GM23338 (cell line): Measurements from ENCODE around the gene ZRANB2. TPM values are rescaled to one million over a fixed set of nuclear protein-coding genes. Genes with fewer than 3 reads are reported as not detected.

Source experiments
- ATAC-seq: fragments of 200-7000 bp; cut with Tn5 transposase; 3 replicates; pipeline ENCODE4 v1.9.1; 2020
- DNase-seq: peaks from one replicate; pipeline ENCODE4 v3.0.0-alpha.2; 2015; ENCODE audit warnings: low spot score
- H2AFZ ChIP-seq: fragments of 200-600 bp; sonication (generic); 2 replicates; pipeline ENCODE4 v1.8.0; 2016; ENCODE audit warnings: antibody characterized with exemption, mild to moderate bottlenecking, moderate library complexity
- H3F3A ChIP-seq: fragments of 200-600 bp; sonication (generic); replicated peaks from 2 replicates; pipeline ENCODE4 v1.8.0; 2017; ENCODE audit warnings: antibody characterized with exemption, mixed run types, low read depth
- H3K27ac ChIP-seq: fragments of 200-600 bp; sonication (generic); 2 replicates; pipeline ENCODE4 v1.6.1; 2016; ENCODE audit warnings: low read depth
- H3K27me3 ChIP-seq: fragments of 200-600 bp; sonication (generic); 2 replicates; pipeline ENCODE4 v1.8.0; 2016; ENCODE audit warnings: mild to moderate bottlenecking, mixed run types, moderate library complexity; ENCODE audit not compliant: insufficient read depth
- H3K36me3 ChIP-seq: fragments of 200-600 bp; sonication (generic); 2 replicates; pipeline ENCODE4 v1.8.0; 2016; ENCODE audit warnings: mild to moderate bottlenecking; ENCODE audit not compliant: insufficient read depth
- H3K4me1 ChIP-seq: fragments of 200-600 bp; sonication (generic); 2 replicates; pipeline ENCODE4 v1.8.0; 2016; ENCODE audit warnings: mild to moderate bottlenecking, moderate library complexity; ENCODE audit not compliant: insufficient read depth
- H3K4me2 ChIP-seq: fragments of 200-600 bp; sonication (generic); 2 replicates; pipeline ENCODE4 v1.7.1; 2017; ENCODE audit warnings: mixed run types
- H3K4me3 ChIP-seq: fragments of 200-600 bp; sonication (generic); 2 replicates; pipeline ENCODE4 v1.6.1; 2016; ENCODE audit warnings: mixed run types
- H3K79me2 ChIP-seq: fragments of 200-600 bp; sonication (generic); replicated peaks from 2 replicates; pipeline ENCODE4 v1.8.0; 2017; ENCODE audit warnings: mild to moderate bottlenecking; ENCODE audit not compliant: insufficient read depth
- H3K9me2 ChIP-seq: fragments of 200-600 bp; sonication (generic); 2 replicates; pipeline ENCODE4 v1.8.0; 2017; ENCODE audit not compliant: insufficient read depth
- H4K20me1 ChIP-seq: fragments of 200-600 bp; sonication (generic); replicated peaks from 2 replicates; pipeline ENCODE4 v1.8.0; 2017; ENCODE audit warnings: mild to moderate bottlenecking; ENCODE audit not compliant: insufficient read depth
- H3K27ac Mint-ChIP-seq: 2 replicates; pipeline ENCODE4 v1.8.0; 2020; ENCODE audit warnings: inconsistent platforms, mild to moderate bottlenecking, moderate library complexity, mixed read lengths
- H3K27me3 Mint-ChIP-seq: 3 replicates; pipeline ENCODE4 v1.8.0; 2022; ENCODE audit warnings: low read depth, mild to moderate bottlenecking, moderate library complexity, mixed read lengths, inconsistent platforms; ENCODE audit not compliant: insufficient read depth, poor library complexity
- H3K36me3 Mint-ChIP-seq: 3 replicates; pipeline ENCODE4 v1.8.0; 2021; ENCODE audit warnings: low read depth, mild to moderate bottlenecking, inconsistent platforms, moderate library complexity, mixed read lengths
- H3K4me1 Mint-ChIP-seq: 3 replicates; pipeline ENCODE4 v1.8.0; 2020; ENCODE audit warnings: mild to moderate bottlenecking, inconsistent platforms, mixed read lengths
- H3K4me3 Mint-ChIP-seq: 3 replicates; pipeline ENCODE4 v1.8.0; 2021; ENCODE audit warnings: moderate library complexity, mild to moderate bottlenecking, inconsistent platforms, mixed read lengths
- H3K9me3 Mint-ChIP-seq: 3 replicates; pipeline ENCODE4 v1.8.0; 2020; ENCODE audit warnings: moderate library complexity, mild to moderate bottlenecking, inconsistent platforms, mixed read lengths
- CREB1 ChIP-seq: fragments of 250-450 bp; sonication (Bioruptor Pico); IDR thresholded peaks from 2 replicates; pipeline ENCODE4 v1.5.0; 2020; ENCODE audit warnings: low read depth, mild to moderate bottlenecking, moderate library complexity
- EZH2phosphoT487 ChIP-seq: fragments of 200-600 bp; sonication (generic); IDR thresholded peaks from one replicate; pipeline ENCODE4 v1.8.1; 2018; ENCODE audit warnings: antibody characterized with exemption; ENCODE audit not compliant: unreplicated experiment
- NANOG ChIP-seq: IDR thresholded peaks from 2 replicates; pipeline ENCODE4 v1.6.1; 2016; ENCODE audit warnings: antibody characterized with exemption, borderline replicate concordance
- polyA plus RNA-seq: library from polyadenylated mRNA; unstranded; fragments of >200 nt; fragmentation: Nextera tagmentation; extraction: Ambion mirVana; gene quantifications from 2 replicates; pipeline ENCODE4 v1.2.1, GENCODE V29; 2016
- total RNA-seq: library from RNA; depleted of rRNA; stranded (reverse); fragments of >200 nt; shearing (Covaris generic); gene quantifications from 2 replicates; pipeline ENCODE4 v1.2.3, GENCODE V29; 2014
- TF ChIP-seq, protein P1 (sequence below): fragments of 250-450 bp; sonication (Bioruptor Pico); IDR thresholded peaks from 2 replicates; pipeline ENCODE4 v1.5.0; 2020; ENCODE audit warnings: mild to moderate bottlenecking, moderate library complexity
- TF ChIP-seq, protein P2 (sequence below): IDR thresholded peaks from 2 replicates; pipeline ENCODE4 v1.6.1; 2016; ENCODE audit warnings: antibody characterized with exemption

Gene ZRANB2
- total and polyA plus RNA-seq, 2 experiments from 2014 or later, result 84.9 to 170 TPM

DNA sequence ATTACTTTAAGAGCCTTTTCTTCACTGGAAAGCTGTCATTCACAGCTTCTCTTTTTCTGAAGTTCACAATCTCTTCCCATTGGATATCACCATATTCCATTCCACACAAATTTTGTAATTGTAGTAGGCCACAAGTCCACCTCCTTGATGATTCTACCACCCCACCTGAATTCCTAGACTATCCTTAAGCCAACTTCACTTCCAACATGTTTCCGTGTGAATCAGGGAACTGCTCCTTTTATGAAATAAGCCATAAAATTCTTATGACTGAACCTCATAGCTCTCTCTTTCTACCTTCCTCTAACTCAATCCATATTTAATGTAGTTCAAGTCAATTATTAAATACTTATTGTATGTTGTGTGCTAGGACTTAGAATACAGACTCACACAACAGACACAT is 16.6 kb upstream of the ZRANB2 start (continued):
- TF ChIP-seq, protein P1, sequence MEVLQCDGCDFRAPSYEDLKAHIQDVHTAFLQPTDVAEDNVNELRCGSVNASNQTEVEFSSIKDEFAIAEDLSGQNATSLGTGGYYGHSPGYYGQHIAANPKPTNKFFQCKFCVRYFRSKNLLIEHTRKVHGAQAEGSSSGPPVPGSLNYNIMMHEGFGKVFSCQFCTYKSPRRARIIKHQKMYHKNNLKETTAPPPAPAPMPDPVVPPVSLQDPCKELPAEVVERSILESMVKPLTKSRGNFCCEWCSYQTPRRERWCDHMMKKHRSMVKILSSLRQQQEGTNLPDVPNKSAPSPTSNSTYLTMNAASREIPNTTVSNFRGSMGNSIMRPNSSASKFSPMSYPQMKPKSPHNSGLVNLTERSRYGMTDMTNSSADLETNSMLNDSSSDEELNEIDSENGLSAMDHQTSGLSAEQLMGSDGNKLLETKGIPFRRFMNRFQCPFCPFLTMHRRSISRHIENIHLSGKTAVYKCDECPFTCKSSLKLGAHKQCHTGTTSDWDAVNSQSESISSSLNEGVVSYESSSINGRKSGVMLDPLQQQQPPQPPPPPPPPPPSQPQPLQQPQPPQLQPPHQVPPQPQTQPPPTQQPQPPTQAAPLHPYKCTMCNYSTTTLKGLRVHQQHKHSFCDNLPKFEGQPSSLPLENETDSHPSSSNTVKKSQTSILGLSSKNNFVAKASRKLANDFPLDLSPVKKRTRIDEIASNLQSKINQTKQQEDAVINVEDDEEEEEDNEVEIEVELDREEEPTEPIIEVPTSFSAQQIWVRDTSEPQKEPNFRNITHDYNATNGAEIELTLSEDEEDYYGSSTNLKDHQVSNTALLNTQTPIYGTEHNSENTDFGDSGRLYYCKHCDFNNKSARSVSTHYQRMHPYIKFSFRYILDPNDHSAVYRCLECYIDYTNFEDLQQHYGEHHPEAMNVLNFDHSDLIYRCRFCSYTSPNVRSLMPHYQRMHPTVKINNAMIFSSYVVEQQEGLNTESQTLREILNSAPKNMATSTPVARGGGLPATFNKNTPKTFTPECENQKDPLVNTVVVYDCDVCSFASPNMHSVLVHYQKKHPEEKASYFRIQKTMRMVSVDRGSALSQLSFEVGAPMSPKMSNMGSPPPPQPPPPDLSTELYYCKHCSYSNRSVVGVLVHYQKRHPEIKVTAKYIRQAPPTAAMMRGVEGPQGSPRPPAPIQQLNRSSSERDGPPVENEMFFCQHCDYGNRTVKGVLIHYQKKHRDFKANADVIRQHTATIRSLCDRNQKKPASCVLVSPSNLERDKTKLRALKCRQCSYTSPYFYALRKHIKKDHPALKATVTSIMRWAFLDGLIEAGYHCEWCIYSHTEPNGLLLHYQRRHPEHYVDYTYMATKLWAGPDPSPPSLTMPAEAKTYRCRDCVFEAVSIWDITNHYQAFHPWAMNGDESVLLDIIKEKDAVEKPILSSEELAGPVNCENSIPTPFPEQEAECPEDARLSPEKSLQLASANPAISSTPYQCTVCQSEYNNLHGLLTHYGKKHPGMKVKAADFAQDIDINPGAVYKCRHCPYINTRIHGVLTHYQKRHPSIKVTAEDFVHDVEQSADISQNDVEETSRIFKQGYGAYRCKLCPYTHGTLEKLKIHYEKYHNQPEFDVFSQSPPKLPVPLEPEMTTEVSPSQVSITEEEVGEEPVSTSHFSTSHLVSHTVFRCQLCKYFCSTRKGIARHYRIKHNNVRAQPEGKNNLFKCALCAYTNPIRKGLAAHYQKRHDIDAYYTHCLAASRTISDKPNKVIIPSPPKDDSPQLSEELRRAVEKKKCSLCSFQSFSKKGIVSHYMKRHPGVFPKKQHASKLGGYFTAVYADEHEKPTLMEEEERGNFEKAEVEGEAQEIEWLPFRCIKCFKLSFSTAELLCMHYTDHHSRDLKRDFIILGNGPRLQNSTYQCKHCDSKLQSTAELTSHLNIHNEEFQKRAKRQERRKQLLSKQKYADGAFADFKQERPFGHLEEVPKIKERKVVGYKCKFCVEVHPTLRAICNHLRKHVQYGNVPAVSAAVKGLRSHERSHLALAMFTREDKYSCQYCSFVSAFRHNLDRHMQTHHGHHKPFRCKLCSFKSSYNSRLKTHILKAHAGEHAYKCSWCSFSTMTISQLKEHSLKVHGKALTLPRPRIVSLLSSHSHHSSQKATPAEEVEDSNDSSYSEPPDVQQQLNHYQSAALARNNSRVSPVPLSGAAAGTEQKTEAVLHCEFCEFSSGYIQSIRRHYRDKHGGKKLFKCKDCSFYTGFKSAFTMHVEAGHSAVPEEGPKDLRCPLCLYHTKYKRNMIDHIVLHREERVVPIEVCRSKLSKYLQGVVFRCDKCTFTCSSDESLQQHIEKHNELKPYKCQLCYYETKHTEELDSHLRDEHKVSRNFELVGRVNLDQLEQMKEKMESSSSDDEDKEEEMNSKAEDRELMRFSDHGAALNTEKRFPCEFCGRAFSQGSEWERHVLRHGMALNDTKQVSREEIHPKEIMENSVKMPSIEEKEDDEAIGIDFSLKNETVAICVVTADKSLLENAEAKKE (CRISPR knock-in tag), result no peak
- TF ChIP-seq EZH2phosphoT487 (no peak), CREB1 (CRISPR knock-in tag) (no peak), NANOG (no peak)
- TF ChIP-seq, protein P2, sequence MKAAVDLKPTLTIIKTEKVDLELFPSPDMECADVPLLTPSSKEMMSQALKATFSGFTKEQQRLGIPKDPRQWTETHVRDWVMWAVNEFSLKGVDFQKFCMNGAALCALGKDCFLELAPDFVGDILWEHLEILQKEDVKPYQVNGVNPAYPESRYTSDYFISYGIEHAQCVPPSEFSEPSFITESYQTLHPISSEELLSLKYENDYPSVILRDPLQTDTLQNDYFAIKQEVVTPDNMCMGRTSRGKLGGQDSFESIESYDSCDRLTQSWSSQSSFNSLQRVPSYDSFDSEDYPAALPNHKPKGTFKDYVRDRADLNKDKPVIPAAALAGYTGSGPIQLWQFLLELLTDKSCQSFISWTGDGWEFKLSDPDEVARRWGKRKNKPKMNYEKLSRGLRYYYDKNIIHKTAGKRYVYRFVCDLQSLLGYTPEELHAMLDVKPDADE, result no peak

DNA sequence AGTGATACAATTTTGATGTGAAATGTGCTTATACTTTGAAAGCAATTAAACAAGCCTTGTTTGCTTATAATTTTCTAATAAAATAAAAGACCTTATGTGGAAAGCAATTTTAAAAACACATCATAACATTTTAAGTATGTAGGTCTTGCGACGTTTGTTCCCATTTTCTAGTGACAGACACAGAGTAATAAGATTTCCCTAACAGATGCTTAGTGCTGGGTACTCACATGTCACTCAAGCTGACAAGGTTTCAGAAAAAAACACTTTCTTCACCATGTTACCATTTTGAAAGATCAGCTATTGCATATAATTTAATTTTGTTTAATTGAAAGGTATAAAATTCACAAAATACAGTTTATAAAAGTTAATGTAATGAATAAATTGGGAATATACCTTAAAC is 14.1 kb upstream of the ZRANB2 start:
- no peaks in the 10 kb centered on the region; the same call in 2 of the 3 replicates for H3K4me1 Mint-ChIP-seq
- no peaks in the 10 kb centered on the region for H3K9me3 Mint-ChIP-seq
- Histone ChIP-seq H3K27me3 (no peaks in the 10 kb centered on the region), H3K4me3 (no peak overlapping the region), H3K79me2 (no peaks in the 10 kb centered on the region), H4K20me1 (no peaks in the 10 kb centered on the region), H3F3A (no peaks in the 10 kb centered on the region), H2AFZ (no peak overlapping the region), H3K27ac (no peak overlapping the region), H3K9me2 (no peaks in the 10 kb centered on the region), H3K4me2 (no peak overlapping the region), H3K4me1 (no peaks in the 10 kb centered on the region), H3K36me3 (no peaks in the 10 kb centered on the region)
- no peak overlapping the region for H3K4me3 Mint-ChIP-seq
- ATAC-seq (no peak), DNase-seq (no peak)
- H3K27ac Mint-ChIP-seq, result no peak overlapping the region
- no peaks in the 10 kb centered on the region for H3K36me3 Mint-ChIP-seq
- TF ChIP-seq, protein P1 (CRISPR knock-in tag), result no peak
- no peaks in the 10 kb centered on the region for H3K27me3 Mint-ChIP-seq
